ENCODE measurements around the gene SPINK8.
"Not testable (repeated sequence)": the region's sequence is repeated elsewhere in the genome, so short reads cannot be mapped to it uniquely, and the experiment has no call there.

Gene SPINK8

DNA sequence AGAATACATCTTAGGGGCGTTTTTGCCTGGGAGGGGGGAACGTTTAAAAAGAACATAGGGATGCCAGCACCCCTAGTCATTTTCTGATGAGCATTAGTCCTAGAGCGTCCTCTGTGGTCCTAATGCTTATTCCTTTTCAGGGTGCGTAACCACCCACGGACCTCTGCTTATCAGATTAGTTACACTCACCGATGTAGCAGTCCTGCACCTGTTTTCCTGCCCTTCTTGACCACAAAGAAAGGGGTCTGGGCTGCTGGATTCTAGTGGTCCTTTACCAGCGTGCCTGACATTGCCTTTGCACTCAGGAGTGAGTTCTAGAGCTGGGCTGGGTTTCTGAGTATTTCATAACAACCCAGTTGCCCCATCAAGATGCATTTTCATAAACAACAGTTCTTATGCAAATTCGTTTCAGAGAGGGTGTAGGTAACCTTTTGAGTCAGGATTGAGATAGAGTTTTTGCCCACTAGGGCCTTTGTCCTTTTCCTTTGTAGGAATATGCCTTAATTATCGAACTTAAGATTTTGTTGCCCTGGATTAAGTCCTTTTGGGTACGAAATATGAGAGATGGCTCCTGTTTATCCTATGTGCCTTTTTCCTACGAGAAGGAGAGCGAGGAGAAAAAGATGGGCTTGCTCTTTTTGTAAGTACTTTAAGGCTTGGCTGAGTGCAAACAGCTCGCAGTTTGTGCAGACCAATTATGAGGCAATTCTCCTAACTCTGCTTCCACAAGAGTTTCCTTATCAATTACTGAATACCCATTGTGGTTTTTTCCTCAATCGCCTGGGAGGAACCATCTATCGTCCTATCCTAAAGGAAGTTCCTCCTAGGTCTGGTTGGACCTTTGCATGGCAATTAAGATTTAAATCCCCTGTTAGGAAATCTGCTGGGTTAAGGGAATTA lies at the start of gene SPINK8:
SPINK8 (minus strand) TSS at position 316 of the 900 bp plus-strand sequence. CDS start 5,320 bp downstream, outside the sequence.
- H3K27ac ChIP-seq (ENCODE audit: low read depth, low read length); H3K9ac ChIP-seq (ENCODE audit: low read length); H3K4me3 ChIP-seq (ENCODE audit: low read length); H3K4me1 ChIP-seq (ENCODE audit: control insufficient read depth, insufficient read depth, low read length); H3K36me3 ChIP-seq (ENCODE audit: control insufficient read depth, insufficient read depth, low read length); H3K27me3 ChIP-seq (ENCODE audit: control insufficient read depth, insufficient read depth, low read length): not testable (repeated sequence)

DNA sequence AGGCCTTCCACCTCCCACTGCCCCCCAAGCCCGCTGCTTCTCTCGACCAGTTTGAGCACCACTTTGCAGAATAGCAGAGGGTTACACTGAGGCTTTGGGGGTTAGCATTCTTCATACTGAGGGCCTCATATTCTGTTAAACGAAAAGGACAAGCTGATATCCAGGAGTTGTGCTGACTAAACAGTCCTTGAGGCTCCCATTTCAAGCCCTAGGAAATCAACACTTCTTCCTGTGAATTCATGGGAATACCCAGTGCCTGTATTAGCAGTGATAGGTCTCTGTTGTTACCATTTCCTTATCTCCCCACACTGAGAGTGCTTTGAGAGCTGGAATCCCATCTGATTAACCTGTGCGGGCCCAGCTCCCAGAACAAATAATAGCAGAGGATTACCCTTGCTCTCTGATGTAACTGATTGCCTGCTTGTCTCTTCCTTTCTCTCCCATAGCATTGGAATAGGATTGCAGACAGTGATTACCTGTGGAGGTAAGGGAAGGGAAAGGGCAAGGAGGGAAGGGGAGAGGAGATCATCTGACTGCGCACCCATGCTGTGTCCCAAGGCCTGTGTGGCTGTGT lies 39.5 kb upstream of the SPINK8 start:
- no peaks in the 10 kb centered on the region for H3K27me3 ChIP-seq (ENCODE audit: control insufficient read depth, insufficient read depth, low read length)
- H3K4me1 ChIP-seq (ENCODE audit: control insufficient read depth, insufficient read depth, low read length), result no peaks in the 10 kb centered on the region
- no peak overlapping the region for H3K9ac ChIP-seq (ENCODE audit: low read length)
- H3K27ac ChIP-seq (ENCODE audit: low read depth, low read length), result no peak overlapping the region
- no peaks in the 10 kb centered on the region for H3K36me3 ChIP-seq (ENCODE audit: control insufficient read depth, insufficient read depth, low read length)
- no peak overlapping the region for H3K4me3 ChIP-seq (ENCODE audit: low read length)

DNA sequence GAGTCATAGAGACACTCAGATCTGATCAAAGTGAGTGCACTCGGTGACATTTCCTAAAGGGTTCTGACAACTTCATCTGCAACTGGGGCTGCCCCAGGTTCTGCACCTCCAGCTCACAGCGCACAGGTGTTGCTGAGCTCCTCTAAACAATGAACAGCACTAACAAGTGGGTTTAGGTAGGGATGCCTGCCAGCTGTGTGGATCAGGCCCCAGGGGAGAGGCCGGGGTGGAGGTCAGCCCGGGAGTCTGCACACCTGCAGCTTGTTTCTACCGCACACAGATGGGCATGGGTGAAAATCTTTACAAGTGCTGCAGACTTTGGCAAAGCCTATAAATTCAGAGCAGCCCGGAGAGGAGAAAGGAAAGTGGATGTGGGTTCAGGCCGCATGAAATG lies 38.9 kb upstream of the SPINK8 start:
- Histone ChIP-seq H3K27me3 (ENCODE audit: control insufficient read depth, insufficient read depth, low read length) (no peaks in the 10 kb centered on the region), H3K27ac (ENCODE audit: low read depth, low read length) (no peak overlapping the region), H3K36me3 (ENCODE audit: control insufficient read depth, insufficient read depth, low read length) (no peaks in the 10 kb centered on the region), H3K9ac (ENCODE audit: low read length) (no peak overlapping the region), H3K4me3 (ENCODE audit: low read length) (no peak overlapping the region), H3K4me1 (ENCODE audit: control insufficient read depth, insufficient read depth, low read length) (no peaks in the 10 kb centered on the region)

DNA sequence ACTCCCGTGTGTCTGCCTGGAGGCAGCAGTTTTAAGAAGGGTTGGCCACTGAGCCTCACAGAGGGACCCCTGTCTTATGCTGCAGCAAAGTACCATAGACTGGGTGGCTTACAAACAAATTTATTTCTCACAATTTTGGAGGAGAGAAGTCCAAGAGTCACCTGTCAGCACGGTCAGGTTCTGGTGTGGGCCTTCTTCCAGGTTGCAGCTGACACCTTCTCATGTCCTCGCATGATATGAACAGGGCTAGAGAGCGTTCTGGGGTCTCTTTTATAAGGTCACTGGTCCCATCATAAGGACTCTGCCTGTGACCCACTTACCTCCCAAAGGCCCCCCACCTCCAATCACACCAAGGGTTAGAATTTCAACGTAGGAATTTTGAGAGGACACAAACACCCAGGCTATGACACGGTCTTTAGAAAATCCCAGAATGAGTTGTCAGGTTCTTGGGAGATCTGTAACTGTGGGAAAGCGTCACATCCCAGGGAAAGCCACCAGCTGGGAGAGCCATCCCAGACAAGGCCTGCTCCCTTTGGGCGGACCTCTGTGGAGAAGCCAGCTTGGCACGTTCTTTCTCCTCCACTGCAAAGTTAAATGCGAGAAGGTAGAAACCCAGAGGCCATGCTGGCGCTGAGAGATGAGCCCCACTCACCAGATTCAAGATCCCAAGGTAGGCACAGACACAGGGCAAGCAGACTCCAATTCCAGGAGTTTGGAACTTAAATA lies 38.4 kb upstream of the SPINK8 start, which contains the start of gene FBXW12:
FBXW12 (plus strand) TSS at position 569 of the 726 bp plus-strand sequence. CDS start 549 bp downstream, outside the sequence.
- Histone ChIP-seq H3K9ac (ENCODE audit: low read length) (no peak within 1 kb of the TSS), H3K4me3 (ENCODE audit: low read length) (no peak within 1 kb of the TSS), H3K27me3 (ENCODE audit: control insufficient read depth, insufficient read depth, low read length) (no peaks in the 10 kb centered on the region), H3K27ac (ENCODE audit: low read depth, low read length) (no peak within 1 kb of the TSS), H3K36me3 (ENCODE audit: control insufficient read depth, insufficient read depth, low read length) (no peaks in the 10 kb centered on the region), H3K4me1 (ENCODE audit: control insufficient read depth, insufficient read depth, low read length) (no peaks in the 10 kb centered on the region)

DNA sequence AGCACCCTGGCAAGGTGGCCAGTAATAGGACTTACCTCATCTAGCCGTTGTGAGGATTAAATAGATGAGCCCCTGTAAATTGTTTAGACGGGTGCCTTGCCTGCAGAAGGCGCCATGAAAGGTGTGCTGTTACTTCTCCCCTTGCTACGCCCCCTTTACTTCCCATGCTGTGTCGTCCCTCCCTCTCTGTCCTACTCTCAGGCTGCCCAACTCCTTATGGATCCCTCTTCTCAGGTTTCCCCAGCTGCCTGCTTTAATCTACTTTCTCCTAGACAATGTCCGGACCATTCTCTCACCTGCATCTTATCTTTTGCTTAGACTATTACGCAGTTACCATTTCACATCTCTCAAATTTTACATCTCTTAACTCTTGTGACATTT lies 36.9 kb upstream of the SPINK8 start:
- Histone ChIP-seq H3K27me3 (ENCODE audit: control insufficient read depth, insufficient read depth, low read length) (no peaks in the 10 kb centered on the region), H3K36me3 (ENCODE audit: control insufficient read depth, insufficient read depth, low read length) (no peaks in the 10 kb centered on the region), H3K4me1 (ENCODE audit: control insufficient read depth, insufficient read depth, low read length) (no peaks in the 10 kb centered on the region), H3K27ac (ENCODE audit: low read depth, low read length) (no peak overlapping the region), H3K9ac (ENCODE audit: low read length) (no peak overlapping the region), H3K4me3 (ENCODE audit: low read length) (no peak overlapping the region)

DNA sequence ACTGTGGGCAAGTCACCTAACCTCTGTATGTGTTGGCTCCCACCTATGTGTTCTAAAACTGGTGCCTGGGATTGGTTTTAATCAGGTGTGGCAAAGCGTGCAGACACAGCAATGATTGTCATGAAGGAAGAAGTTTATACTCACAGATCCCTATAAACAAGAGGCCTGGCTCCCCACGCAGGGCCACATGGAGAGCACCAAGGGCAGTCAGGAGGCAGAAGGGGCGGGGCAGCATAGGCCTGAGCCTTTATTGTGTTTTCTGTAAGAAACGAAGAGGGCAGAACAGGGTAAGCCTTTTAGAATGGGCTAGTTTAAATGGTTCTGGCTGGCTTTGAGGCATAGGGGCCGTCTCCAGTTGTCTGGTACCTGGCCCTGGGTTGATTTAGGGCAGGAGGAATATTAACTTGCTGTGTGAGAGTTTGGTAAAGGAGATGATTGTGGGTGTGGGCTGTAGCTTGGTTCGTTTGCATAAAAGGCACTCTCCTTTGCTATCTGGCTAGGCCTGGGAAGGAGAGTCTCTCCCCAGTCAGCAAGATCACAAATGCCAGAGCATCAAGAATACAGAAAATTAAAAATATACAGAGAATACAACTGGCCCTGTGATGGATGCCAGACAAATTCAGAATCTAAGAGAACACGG lies 36.4 kb upstream of the SPINK8 start:
- H3K27me3 ChIP-seq (ENCODE audit: control insufficient read depth, insufficient read depth, low read length), result no peaks in the 10 kb centered on the region
- H3K4me3 ChIP-seq (ENCODE audit: low read length), result no peak overlapping the region
- no peak overlapping the region for H3K27ac ChIP-seq (ENCODE audit: low read depth, low read length)
- no peaks in the 10 kb centered on the region for H3K36me3 ChIP-seq (ENCODE audit: control insufficient read depth, insufficient read depth, low read length)
- H3K9ac ChIP-seq (ENCODE audit: low read length), result no peak overlapping the region
- no peaks in the 10 kb centered on the region for H3K4me1 ChIP-seq (ENCODE audit: control insufficient read depth, insufficient read depth, low read length)

DNA sequence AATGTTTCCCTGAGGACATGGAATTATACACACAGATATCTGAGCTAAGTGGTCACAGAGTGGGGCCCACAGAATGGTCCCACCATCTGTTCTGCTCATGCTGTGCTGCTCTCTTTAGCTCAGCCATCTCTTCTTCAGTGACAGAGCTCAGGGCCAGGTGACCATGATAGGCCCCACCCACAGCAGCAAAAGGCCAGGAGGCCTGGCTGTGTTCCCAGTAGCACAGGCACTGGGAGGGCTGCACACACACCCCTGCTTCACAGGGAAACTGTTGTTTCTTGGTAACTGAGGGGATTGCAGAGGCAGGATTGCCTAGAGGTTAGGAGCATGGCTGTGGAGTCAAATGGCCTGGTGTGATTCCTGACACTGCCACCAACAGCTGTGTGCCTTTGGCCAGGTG lies 33.7 kb upstream of the SPINK8 start:
- no peaks in the 10 kb centered on the region for H3K4me1 ChIP-seq (ENCODE audit: control insufficient read depth, insufficient read depth, low read length)
- H3K27me3 ChIP-seq (ENCODE audit: control insufficient read depth, insufficient read depth, low read length), result no peaks in the 10 kb centered on the region
- no peak overlapping the region for H3K27ac ChIP-seq (ENCODE audit: low read depth, low read length)
- H3K9ac ChIP-seq (ENCODE audit: low read length), result no peak overlapping the region
- no peak overlapping the region for H3K4me3 ChIP-seq (ENCODE audit: low read length)
- H3K36me3 ChIP-seq (ENCODE audit: control insufficient read depth, insufficient read depth, low read length), result no peaks in the 10 kb centered on the region

DNA sequence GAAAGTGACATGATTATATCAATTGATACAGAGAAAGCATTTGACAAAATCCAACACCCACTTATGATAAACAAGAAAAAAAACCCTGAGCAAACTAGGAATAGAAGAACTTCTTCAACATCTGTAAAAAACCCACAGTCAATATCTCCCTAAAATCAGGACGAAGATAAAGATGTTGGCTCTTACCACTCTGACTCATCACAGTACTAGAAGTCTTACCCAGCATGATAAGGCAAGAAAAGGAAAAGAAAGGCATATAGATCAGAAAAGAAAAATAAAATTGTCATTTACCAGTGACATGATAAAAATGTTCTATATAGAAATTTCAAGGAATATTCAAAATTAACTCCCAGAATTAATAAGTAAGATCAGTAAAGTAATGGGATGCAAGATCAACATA lies 31.4 kb upstream of the SPINK8 start:
- H3K36me3 ChIP-seq (ENCODE audit: control insufficient read depth, insufficient read depth, low read length), result no peaks in the 10 kb centered on the region
- H3K9ac ChIP-seq (ENCODE audit: low read length), result no peak overlapping the region
- no peak overlapping the region for H3K4me3 ChIP-seq (ENCODE audit: low read length)
- no peak overlapping the region for H3K27ac ChIP-seq (ENCODE audit: low read depth, low read length)
- no peaks in the 10 kb centered on the region for H3K4me1 ChIP-seq (ENCODE audit: control insufficient read depth, insufficient read depth, low read length)
- no peaks in the 10 kb centered on the region for H3K27me3 ChIP-seq (ENCODE audit: control insufficient read depth, insufficient read depth, low read length)

DNA sequence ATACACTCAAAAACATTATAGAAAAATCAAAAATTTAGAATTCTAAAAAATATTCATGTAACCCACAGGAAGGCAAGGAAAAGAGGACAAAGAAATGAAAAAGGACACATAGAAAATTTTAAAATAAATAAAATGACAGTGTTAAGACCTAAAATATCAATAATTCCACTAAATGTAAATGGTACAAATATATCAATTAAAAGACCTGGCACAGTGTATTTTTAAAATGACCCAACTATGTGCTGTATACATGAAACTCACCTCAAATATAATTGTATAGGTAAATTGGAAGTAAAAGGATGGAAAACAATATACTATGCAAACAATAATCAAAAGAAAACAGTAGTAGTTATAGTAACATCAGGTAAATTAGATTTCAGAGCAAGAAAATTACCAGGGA lies 28.5 kb upstream of the SPINK8 start:
- H3K9ac ChIP-seq (ENCODE audit: low read length), result no peak overlapping the region
- no peaks in the 10 kb centered on the region for H3K4me1 ChIP-seq (ENCODE audit: control insufficient read depth, insufficient read depth, low read length)
- no peaks in the 10 kb centered on the region for H3K36me3 ChIP-seq (ENCODE audit: control insufficient read depth, insufficient read depth, low read length)
- H3K4me3 ChIP-seq (ENCODE audit: low read length), result no peak overlapping the region
- no peak overlapping the region for H3K27ac ChIP-seq (ENCODE audit: low read depth, low read length)
- H3K27me3 ChIP-seq (ENCODE audit: control insufficient read depth, insufficient read depth, low read length), result no peaks in the 10 kb centered on the region

DNA sequence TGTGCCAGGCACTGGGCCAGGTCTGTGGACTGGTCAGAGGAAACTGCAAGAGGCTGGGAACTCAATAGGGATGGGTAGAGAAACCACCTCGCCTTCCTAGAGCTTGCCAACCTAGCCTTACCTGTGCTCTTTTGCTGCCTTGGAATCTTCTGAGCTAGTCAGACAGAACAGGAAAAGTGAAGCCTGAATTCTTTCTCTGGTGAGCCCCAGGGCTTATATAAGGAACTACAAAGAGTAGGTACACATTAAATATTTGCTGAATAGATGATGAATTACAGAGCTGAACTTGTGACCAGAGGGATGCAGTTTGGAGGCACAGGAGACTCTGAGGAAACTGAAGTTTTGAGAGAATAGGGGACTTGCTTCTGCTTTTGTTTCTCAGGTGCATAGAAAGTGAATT lies 23.0 kb upstream of the SPINK8 start:
- H3K27ac ChIP-seq (ENCODE audit: low read depth, low read length), result no peak overlapping the region
- no peak overlapping the region for H3K9ac ChIP-seq (ENCODE audit: low read length)
- H3K27me3 ChIP-seq (ENCODE audit: control insufficient read depth, insufficient read depth, low read length), result no peaks in the 10 kb centered on the region
- no peaks in the 10 kb centered on the region for H3K4me1 ChIP-seq (ENCODE audit: control insufficient read depth, insufficient read depth, low read length)
- no peaks in the 10 kb centered on the region for H3K36me3 ChIP-seq (ENCODE audit: control insufficient read depth, insufficient read depth, low read length)
- H3K4me3 ChIP-seq (ENCODE audit: low read length), result no peak overlapping the region

DNA sequence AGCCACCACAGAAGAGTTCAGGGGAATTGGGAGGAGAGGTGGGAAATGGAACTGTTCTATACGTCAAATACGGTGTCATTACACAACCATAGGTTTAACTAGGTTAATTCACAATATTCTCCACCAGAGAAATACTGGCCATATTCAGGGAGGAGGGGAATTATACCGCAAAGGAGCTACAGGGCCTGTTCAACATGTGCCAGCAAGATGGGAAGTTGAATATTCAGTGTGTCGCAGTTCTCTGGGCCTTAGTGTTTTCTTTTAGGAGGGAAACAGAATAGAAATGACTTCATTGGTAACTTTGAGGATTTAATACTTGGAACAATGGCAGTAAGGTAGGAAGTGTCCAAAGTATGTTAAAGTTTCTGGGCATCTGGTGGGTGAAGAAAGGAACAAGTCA lies 20.5 kb upstream of the SPINK8 start:
- H3K27ac ChIP-seq (ENCODE audit: low read depth, low read length), result no peak overlapping the region

DNA sequence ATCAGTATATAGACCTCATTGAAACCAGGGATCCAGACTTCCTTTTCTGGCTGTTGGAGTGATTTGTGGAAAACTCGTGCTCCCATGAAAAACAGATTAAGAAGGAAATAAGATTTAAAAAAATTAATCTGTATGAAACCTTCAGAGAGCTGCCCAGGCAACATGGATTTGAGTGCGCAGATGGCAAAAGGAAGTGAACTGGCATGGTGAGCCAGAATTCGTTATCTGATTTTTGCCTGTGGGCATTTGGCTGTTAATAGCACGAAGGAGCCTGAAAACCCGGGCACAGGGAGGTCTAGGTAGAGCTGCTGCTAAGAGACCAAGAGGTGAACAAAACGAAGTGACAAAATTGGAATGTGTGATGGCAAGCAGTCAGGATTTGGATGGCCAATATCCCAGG lies 19.1 kb upstream of the SPINK8 start:
- H3K9ac ChIP-seq (ENCODE audit: low read length), result no peak overlapping the region
- no peaks in the 10 kb centered on the region for H3K36me3 ChIP-seq (ENCODE audit: control insufficient read depth, insufficient read depth, low read length)
- no peaks in the 10 kb centered on the region for H3K27me3 ChIP-seq (ENCODE audit: control insufficient read depth, insufficient read depth, low read length)
- no peak overlapping the region for H3K4me3 ChIP-seq (ENCODE audit: low read length)
- H3K27ac ChIP-seq (ENCODE audit: low read depth, low read length), result no peak overlapping the region
- H3K4me1 ChIP-seq (ENCODE audit: control insufficient read depth, insufficient read depth, low read length), result no peaks in the 10 kb centered on the region

More for the DNA sequence above, 20.5 kb upstream of the SPINK8 start:
- Histone ChIP-seq H3K36me3 (ENCODE audit: control insufficient read depth, insufficient read depth, low read length) (no peaks in the 10 kb centered on the region), H3K4me1 (ENCODE audit: control insufficient read depth, insufficient read depth, low read length) (no peaks in the 10 kb centered on the region), H3K4me3 (ENCODE audit: low read length) (no peak overlapping the region), H3K27me3 (ENCODE audit: control insufficient read depth, insufficient read depth, low read length) (no peaks in the 10 kb centered on the region), H3K9ac (ENCODE audit: low read length) (no peak overlapping the region)

Measured in rectal smooth muscle tissue (tissue), 1 donor.